ENCODE measurements around the gene GTF3C4. TPM values are rescaled to one million over a fixed set of nuclear protein-coding genes. Genes with fewer than 3 reads are reported as not detected.

The GTF3C4 gene
- total and polyA plus RNA-seq, 10 of the 15 experiments (the other 5 are each of a cell fraction or from before 2014, with no cell fraction given): 3.2 to 18.9 (median 8.2) TPM

DNA sequence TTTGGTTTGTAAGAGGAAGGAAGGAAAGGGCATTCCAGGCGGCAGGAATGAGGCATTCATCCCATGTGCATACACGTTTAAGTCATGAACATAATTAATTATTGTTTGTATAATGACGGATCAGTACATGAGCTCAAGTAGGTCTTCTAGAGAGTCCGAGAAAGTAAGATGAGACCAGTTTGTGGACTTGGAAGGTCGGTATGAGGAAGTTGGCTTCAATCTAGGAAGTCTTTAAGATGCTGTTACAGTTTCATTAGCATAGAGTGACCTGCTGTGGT lies 2.1 kb downstream of the GTF3C4 start (continued):
- TF ChIP-seq, protein P1, sequence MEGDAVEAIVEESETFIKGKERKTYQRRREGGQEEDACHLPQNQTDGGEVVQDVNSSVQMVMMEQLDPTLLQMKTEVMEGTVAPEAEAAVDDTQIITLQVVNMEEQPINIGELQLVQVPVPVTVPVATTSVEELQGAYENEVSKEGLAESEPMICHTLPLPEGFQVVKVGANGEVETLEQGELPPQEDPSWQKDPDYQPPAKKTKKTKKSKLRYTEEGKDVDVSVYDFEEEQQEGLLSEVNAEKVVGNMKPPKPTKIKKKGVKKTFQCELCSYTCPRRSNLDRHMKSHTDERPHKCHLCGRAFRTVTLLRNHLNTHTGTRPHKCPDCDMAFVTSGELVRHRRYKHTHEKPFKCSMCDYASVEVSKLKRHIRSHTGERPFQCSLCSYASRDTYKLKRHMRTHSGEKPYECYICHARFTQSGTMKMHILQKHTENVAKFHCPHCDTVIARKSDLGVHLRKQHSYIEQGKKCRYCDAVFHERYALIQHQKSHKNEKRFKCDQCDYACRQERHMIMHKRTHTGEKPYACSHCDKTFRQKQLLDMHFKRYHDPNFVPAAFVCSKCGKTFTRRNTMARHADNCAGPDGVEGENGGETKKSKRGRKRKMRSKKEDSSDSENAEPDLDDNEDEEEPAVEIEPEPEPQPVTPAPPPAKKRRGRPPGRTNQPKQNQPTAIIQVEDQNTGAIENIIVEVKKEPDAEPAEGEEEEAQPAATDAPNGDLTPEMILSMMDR (IDR thresholded peaks at IDR 0.05 in 2 of 3, conservative IDR thresholded peaks at IDR 0.05 in 1 of 3; ENCODE audit: control insufficient read depth in 2 of 3, extremely low read depth in 1 of 3, insufficient read depth in 1 of 3, low read depth in 3 of 3, low read length in 3 of 3): no peak
- TF ChIP-seq DPF2 (IDR thresholded peaks at IDR 0.05) (no peak), EP300 (IDR thresholded peaks at IDR 0.05; ENCODE audit: borderline replicate concordance in 1 of 2, control insufficient read depth in 1 of 2, low read depth in 2 of 2, low read length in 2 of 2) (no peak), GATAD2B (conservative IDR thresholded peaks at IDR 0.05; ENCODE audit: low read depth) (no peak)

DNA sequence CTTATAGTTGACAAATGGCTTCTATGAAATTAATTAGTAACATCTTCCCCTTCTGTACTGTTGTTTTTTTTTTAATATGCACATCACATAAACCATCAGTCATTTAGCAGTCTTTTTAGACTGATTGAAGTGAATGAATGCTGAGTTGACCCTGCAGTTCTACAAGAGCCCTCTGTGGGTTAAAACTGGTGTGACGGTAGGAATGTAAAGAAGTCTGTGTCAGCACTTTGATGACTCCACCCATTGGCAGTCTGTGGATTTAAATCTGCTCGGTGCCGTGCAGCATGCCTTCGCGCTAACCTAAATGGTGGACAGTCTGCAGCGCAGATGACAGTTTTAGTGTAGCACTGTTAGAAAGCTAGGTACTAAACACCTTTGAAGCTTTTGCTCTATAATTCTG lies 3.1 kb downstream of the GTF3C4 start:
- no peak for FAIRE-seq
- no peaks in the 10 kb centered on the region for H4K20me1 ChIP-seq (ENCODE audit: control insufficient read depth, insufficient read depth)
- ChIA-PET SMC1A (ENCODE audit: uncharacterized antibody, unreplicated experiment) (interaction anchor here (2.1 kb wide), 1 partner anchor 18 kb away, joined by 8 read pairs; no protein-coding TSS in a partner anchor), RAD21 (ENCODE audit: unreplicated experiment) (no interaction called here), CTCF (interaction anchor here (1.0 kb wide), 1 partner anchor 9 kb away, joined by 3 read pairs; no protein-coding TSS in a partner anchor), POLR2A (interaction anchor here (0.6 to 1.4 kb wide), 2 partner anchors 9 to 11 kb away, joined by 3 read pairs; no protein-coding TSS in a partner anchor)
- peaks cover 2 to 5% of the 10 kb centered on the region in 2 experiments; a peak in 3 of 4 replicates for H3K36me3 ChIP-seq (ENCODE audit: control insufficient read depth in 2 of 2, insufficient read depth in 2 of 2, low read length in 1 of 2)
- intact Hi-C loops (cut with micrococcal nuclease; ENCODE audit: unreplicated experiment): loop anchor here (10.0 kb wide), 1 partner anchor 231 kb away; no protein-coding TSS in a partner anchor
- no peaks in the 10 kb centered on the region for H3K27me3 ChIP-seq (replicated peaks in 1 of 2; ENCODE audit: control insufficient read depth in 2 of 2, insufficient read depth in 2 of 2, low read length in 1 of 2)
- H3K9ac ChIP-seq (ENCODE audit: control insufficient read depth, insufficient read depth, low read length): no peak overlapping the region
- no peak overlapping the region for H2AFZ ChIP-seq (ENCODE audit: control insufficient read depth, low read depth, low read length)
- peak; percentile 33 for ATAC-seq
- no peaks in the 10 kb centered on the region for H3K9me3 ChIP-seq (replicated peaks; ENCODE audit: control insufficient read depth, insufficient read depth, low read length)
- no peak overlapping the region for H3K27ac ChIP-seq (ENCODE audit: control insufficient read depth, insufficient read depth)
- no TSS peak for BruUV-seq (replicated peaks)
- TF ChIP-seq, protein P1 (IDR thresholded peaks at IDR 0.05 in 2 of 3, conservative IDR thresholded peaks at IDR 0.05 in 1 of 3; ENCODE audit: control insufficient read depth in 2 of 3, extremely low read depth in 1 of 3, insufficient read depth in 1 of 3, low read depth in 3 of 3, low read length in 3 of 3): peak in 1 of 3 experiments; percentile 28; a peak in 1 of 6 replicates
- TF ChIP-seq TCF12 (IDR thresholded peaks at IDR 0.05; ENCODE audit: low read depth, low read length) (no peak), PAX5 (IDR thresholded peaks at IDR 0.05; ENCODE audit: borderline replicate concordance, low read depth, low read length) (peak; percentile 78)
- WGBS (ENCODE audit: insufficient coverage, insufficient replicate concordance, low lambda C conversion rate, missing lambda C conversion rate): 78% methylated on average over 6 of the region's 6 CpGs
- in situ Hi-C loops (cut with MboI): no loop called here
- peaks cover 81% of the 10 kb centered on the region for H3K79me2 ChIP-seq (ENCODE audit: control insufficient read depth, insufficient read depth, low read length)
- no peaks in the 10 kb centered on the region; the same call in 1 of the 2 replicates for H3K4me1 ChIP-seq (ENCODE audit: control insufficient read depth, insufficient read depth, low read length)
- H3K4me3 ChIP-seq: peak overlapping the region; percentile 24; the same call in 1 of the 2 replicates
- no peak for DNase-seq (ENCODE audit: low read depth, low spot score)
- H3K4me2 ChIP-seq (ENCODE audit: control insufficient read depth, insufficient read depth): peak overlapping the region; percentile 50
